ENCODE measurements around the gene ICAM3. TPM values are rescaled to one million over a fixed set of nuclear protein-coding genes. Genes with fewer than 3 reads are reported as not detected.
"Not testable (repeated sequence)": the region's sequence is repeated elsewhere in the genome, so short reads cannot be mapped to it uniquely, and the experiment has no call there.

Gene ICAM3
- total RNA-seq, 2 experiments from 2014 or later = 63.7 to 76.4 TPM

- H4K20me1 ChIP-seq (ENCODE audit: insufficient read depth, low read length) = no peaks in the 10 kb centered on the region
- H3K79me2 ChIP-seq (ENCODE audit: insufficient read depth, low read depth, low read length) = peaks cover 5% of the 10 kb centered on the region
- POLR2A ChIA-PET = interaction anchor here (1.0 kb wide), 1 partner anchor 29 kb away, joined by 3 read pairs; no protein-coding TSS in a partner anchor
- peaks cover 7% of the 10 kb centered on the region; the same call in 1 of the 2 replicates for H3K36me3 ChIP-seq (ENCODE audit: insufficient read depth, low read length)
- no peak overlapping the region for H3K4me3 ChIP-seq (ENCODE audit: low read depth, low read length, poor library complexity, severe bottlenecking)
- no peaks in the 10 kb centered on the region for H3K9me3 ChIP-seq (ENCODE audit: low read length)
- no TSS peak for BruUV-seq (replicated peaks)
- no peaks in the 10 kb centered on the region for H3K9me2 ChIP-seq (ENCODE audit: insufficient read depth, low read length)
- H3K4me2 ChIP-seq (ENCODE audit: low read length) = no peak overlapping the region
- DNase-seq (ENCODE audit: low spot score) = no peak
- H3K27ac ChIP-seq (ENCODE audit: low read depth, low read length, poor library complexity, severe bottlenecking) = no peak overlapping the region
- intact Hi-C loops (cut with micrococcal nuclease; ENCODE audit: unreplicated experiment) = no loop called here
- H3K4me1 ChIP-seq (ENCODE audit: insufficient read depth, low read length, poor library complexity, severe bottlenecking) = peaks cover 9% of the 10 kb centered on the region
- H2AFZ ChIP-seq (ENCODE audit: low read length) = no peak overlapping the region
- TF ChIP-seq EZH2phosphoT487 (IDR thresholded peaks at IDR 0.05; ENCODE audit: borderline replicate concordance, low read depth, low read length) (no peak), CTCF (conservative IDR thresholded peaks at IDR 0.05; ENCODE audit: low read length) (no peak)
- CTCF ChIA-PET (ENCODE audit: unreplicated experiment) = no interaction called here
Observed at GRCh38 chr19:10384580-10384979, 45.2 kb upstream of the ICAM3 start.

DNA sequence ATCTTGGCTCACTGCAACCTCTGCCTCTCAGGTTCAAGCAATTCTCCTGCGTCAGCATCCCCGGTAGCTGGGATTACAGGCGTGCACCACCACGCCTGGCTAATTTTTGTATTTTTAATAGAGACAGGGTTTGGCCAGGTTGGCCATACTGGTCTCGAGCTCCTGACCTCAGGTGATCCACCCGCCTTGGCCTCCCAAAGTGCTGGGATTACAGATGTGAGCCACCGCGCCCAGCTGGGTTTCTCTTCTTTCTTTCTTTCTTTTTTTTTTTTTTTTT, 43.7 kb upstream of the ICAM3 start:
- H3K9me2 ChIP-seq (ENCODE audit: insufficient read depth, low read length); H3K4me3 ChIP-seq (ENCODE audit: low read depth, low read length, poor library complexity, severe bottlenecking); H3K9me3 ChIP-seq (ENCODE audit: low read length); CTCF ChIA-PET (ENCODE audit: unreplicated experiment); H3K27ac ChIP-seq (ENCODE audit: low read depth, low read length, poor library complexity, severe bottlenecking); H3K4me2 ChIP-seq (ENCODE audit: low read length); H2AFZ ChIP-seq (ENCODE audit: low read length); intact Hi-C loops (cut with micrococcal nuclease; ENCODE audit: unreplicated experiment); DNase-seq (ENCODE audit: low spot score); H3K36me3 ChIP-seq (ENCODE audit: insufficient read depth, low read length); BruUV-seq (replicated peaks); H4K20me1 ChIP-seq (ENCODE audit: insufficient read depth, low read length): not testable (repeated sequence)
- POLR2A ChIA-PET = interaction anchor here (0.6 to 1.0 kb wide), 4 partner anchors 43 to 171 kb away, joined by 4 to 7 read pairs (median 6); partner anchors contain the start of gene ICAM1
- Histone ChIP-seq H3K4me1 (ENCODE audit: insufficient read depth, low read length, poor library complexity, severe bottlenecking) (peaks cover 13% of the 10 kb centered on the region), H3K79me2 (ENCODE audit: insufficient read depth, low read depth, low read length) (peaks cover 16% of the 10 kb centered on the region)

DNA sequence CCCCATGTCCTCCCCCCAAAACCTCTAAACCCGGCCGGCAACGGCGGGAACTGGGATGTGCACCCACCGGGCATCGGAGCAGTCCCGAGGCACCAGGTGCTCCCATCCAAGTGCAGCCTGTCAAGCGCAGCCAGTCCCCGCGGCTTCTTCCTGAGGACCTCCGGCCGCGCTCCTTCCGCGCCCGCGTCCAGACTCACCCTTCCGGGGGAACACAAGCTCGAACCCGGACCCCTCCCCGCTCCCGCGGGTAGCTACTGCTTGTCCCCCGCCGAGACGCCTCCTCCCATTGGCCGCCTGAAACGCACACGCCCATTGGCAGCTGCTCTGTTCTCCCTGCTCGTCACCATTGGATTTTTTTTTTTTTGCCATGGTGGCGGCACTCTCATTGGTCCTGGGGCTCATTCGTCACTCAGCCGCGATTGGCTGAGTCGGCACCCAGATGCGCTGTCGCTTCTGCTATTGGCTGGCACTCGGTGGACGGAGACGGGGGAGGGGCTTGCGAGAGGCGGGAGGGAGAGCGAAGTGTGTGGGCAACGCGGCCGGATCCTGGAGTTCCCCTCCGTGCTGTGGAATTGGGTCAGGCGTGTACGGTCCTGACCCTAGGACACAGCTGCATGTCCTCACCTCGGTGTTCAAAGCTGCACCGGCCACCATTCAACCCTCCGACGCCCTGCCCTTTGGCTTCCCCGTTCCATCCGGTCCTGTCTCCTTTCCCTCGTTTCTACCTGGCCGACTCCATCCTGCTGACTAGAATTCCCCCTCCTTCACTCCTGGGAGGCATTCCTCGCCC, 41.1 kb upstream of the ICAM3 start, which contains the start of gene TYK2:
TSS of gene TYK2 (minus strand) at position 260 of the 790 bp plus-strand sequence. CDS start 2,166 bp downstream, outside the sequence.
- Histone ChIP-seq H3K36me3 (ENCODE audit: insufficient read depth, low read length) (peaks cover 15% of the 10 kb centered on the region), H3K9me3 (ENCODE audit: low read length) (no peaks in the 10 kb centered on the region), H3K4me1 (ENCODE audit: insufficient read depth, low read length, poor library complexity, severe bottlenecking) (peaks cover 10% of the 10 kb centered on the region), H3K27ac (ENCODE audit: low read depth, low read length, poor library complexity, severe bottlenecking) (peak within 1 kb of the TSS; percentile 52), H3K4me3 (ENCODE audit: low read depth, low read length, poor library complexity, severe bottlenecking) (peak within 1 kb of the TSS; percentile 91), H4K20me1 (ENCODE audit: insufficient read depth, low read length) (no peaks in the 10 kb centered on the region), H3K4me2 (ENCODE audit: low read length) (peak within 1 kb of the TSS; percentile 94), H2AFZ (ENCODE audit: low read length) (peak within 1 kb of the TSS; percentile 75; the same call in 1 of the 2 replicates), H3K79me2 (ENCODE audit: insufficient read depth, low read depth, low read length) (peaks cover 16% of the 10 kb centered on the region), H3K9me2 (ENCODE audit: insufficient read depth, low read length) (no peaks in the 10 kb centered on the region)
- intact Hi-C loops (cut with micrococcal nuclease; ENCODE audit: unreplicated experiment) = loop anchor here (2.0 kb wide), 2 partner anchors 48 to 112 kb away; partner anchors contain the start of gene RAVER1
- BruUV-seq (replicated peaks) = no TSS peak
- ChIA-PET CTCF (ENCODE audit: unreplicated experiment) (interaction anchor here (0.5 to 1.1 kb wide), 4 partner anchors 38 to 110 kb away, joined by 3 to 6 read pairs (median 4); partner anchors contain the start of genes ICAM1 and RAVER1), POLR2A (interaction anchor here (0.5 to 3.2 kb wide), 9 partner anchors 20 to 185 kb away, joined by 3 to 14 read pairs (median 5); partner anchors contain the start of genes ICAM1, KRI1 and RAVER1)
- TF ChIP-seq EZH2phosphoT487 (IDR thresholded peaks at IDR 0.05; ENCODE audit: borderline replicate concordance, low read depth, low read length) (no peak), CTCF (conservative IDR thresholded peaks at IDR 0.05; ENCODE audit: low read length) (0 out of 2 replicates have a peak, but pooled peaks have one; percentile 17)
- DNase-seq (ENCODE audit: low spot score) = peak; percentile 99

Data from OCI-LY7 (cell line).